CD4-positive, alpha-beta T cell treated with Interleukin-4 for 1 hour (primary cell): ENCODE data around the gene OTOP2.
"Not testable (repeated sequence)": the region's sequence is repeated elsewhere in the genome, so short reads cannot be mapped to it uniquely, and the experiment has no call there.

Source experiments
- DNase-seq, 2 donors: peaks; one replicate each; pipeline ENCODE4 v3.0.0-alpha.2; 2020 to 2022

The OTOP2 gene

GRCh38 chr17:74901353-74902135 lies 22.5 kb upstream of the OTOP2 start:
- DNase-seq = no peak

- DNase-seq = no peak
Measured at GRCh38 chr17:74903034-74903433, 21.0 kb upstream of the OTOP2 start.

- DNase-seq = no peak
Measured at GRCh38 chr17:74903671-74904070, 20.4 kb upstream of the OTOP2 start.

GRCh38 chr17:74904687-74905409 lies 19.2 kb upstream of the OTOP2 start:
- DNase-seq = no peak

- DNase-seq = not testable (repeated sequence)
Measured at GRCh38 chr17:74906214-74906793, 17.8 kb upstream of the OTOP2 start.

GRCh38 chr17:74907012-74907411 lies 17.1 kb upstream of the OTOP2 start:
- DNase-seq = no peak

- DNase-seq = not testable (repeated sequence)
Measured at GRCh38 chr17:74909097-74909496, 15.0 kb upstream of the OTOP2 start.

GRCh38 chr17:74911423-74911822 lies 12.7 kb upstream of the OTOP2 start:
- not testable (repeated sequence) for DNase-seq

- no peak for DNase-seq
Measured at GRCh38 chr17:74916136-74916850, 7.8 kb upstream of the OTOP2 start.

GRCh38 chr17:74916851-74917199 lies 7.2 kb upstream of the OTOP2 start:
- DNase-seq = no peak

GRCh38 chr17:74917430-74917829 lies 6.6 kb upstream of the OTOP2 start:
- DNase-seq = peak in 1 of 2 donors; percentile 30

- DNase-seq = no peak
Measured at GRCh38 chr17:74918906-74919305, 5.2 kb upstream of the OTOP2 start.

GRCh38 chr17:74919440-74920305 lies 4.4 kb upstream of the OTOP2 start:
- DNase-seq = peak in 1 of 2 donors; percentile 14

- DNase-seq = no peak
Measured at GRCh38 chr17:74920306-74920620, 3.8 kb upstream of the OTOP2 start.

GRCh38 chr17:74920642-74921025 lies 3.4 kb upstream of the OTOP2 start:
- no peak for DNase-seq

GRCh38 chr17:74921026-74921681 lies 2.9 kb upstream of the OTOP2 start:
- no peak for DNase-seq

GRCh38 chr17:74921769-74922168 lies 2.3 kb upstream of the OTOP2 start:
- no peak for DNase-seq

GRCh38 chr17:74922172-74922571 lies 1.9 kb upstream of the OTOP2 start:
- DNase-seq = no peak

- no peak for DNase-seq
Measured at GRCh38 chr17:74922694-74923537, 1.2 kb upstream of the OTOP2 start, which contains the start of gene USH1G. USH1G (minus strand) TSS chr17:74923255; CDS start chr17:74923073, 182 bp downstream.

- peak; percentile 66 to 70 for DNase-seq
Measured at GRCh38 chr17:74923538-74924249, 379 bp upstream of the OTOP2 start.
